Measurements from ENCODE around the gene PI4KA. TPM values are rescaled to one million over a fixed set of nuclear protein-coding genes. Genes with fewer than 3 reads are reported as not detected.
"Not testable (repeated sequence)": the region's sequence is repeated elsewhere in the genome, so short reads cannot be mapped to it uniquely, and the experiment has no call there.

PI4KA gene
- total RNA-seq, 2 experiments from 2014 or later = 84.5 to 99.6 TPM

DNA sequence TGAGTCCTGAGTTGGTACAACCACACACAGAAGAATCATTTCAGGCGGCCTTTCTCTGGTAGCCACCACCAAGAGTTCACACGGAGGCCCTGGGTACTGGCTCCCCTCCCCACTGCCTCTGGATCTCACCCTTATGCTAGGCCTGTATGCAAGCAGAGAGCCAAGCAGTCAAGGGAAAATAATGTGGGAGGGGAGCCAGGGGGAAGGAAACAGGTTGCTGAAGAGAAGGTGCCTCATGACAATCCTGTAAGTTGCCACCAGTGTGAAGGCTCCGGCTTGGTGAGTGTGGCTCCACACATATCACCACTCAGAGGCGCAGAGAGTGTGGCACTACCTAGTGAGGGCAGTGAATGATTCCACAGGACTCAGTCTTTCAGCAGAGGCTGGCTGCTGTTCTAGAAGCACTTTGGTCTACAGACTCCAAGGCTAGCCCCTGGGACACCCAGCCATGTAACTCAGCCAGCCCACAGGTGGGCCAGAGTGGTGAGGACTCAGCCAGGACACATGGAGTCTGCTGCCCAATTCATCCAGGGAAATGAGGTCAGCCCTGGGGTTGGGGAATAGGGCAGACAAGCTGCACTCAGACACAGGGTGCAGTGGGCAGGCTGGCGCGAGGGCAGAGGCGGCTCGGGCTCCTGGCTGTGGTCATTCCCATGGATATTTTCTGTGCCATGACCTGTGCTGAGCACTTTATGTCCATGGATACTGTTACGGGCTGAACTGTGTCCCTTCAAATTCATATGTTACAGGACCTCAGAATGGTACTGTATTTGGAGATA lies 133.7 kb downstream of the PI4KA start:
- no peak for ATAC-seq
- H3K4me3 Mint-ChIP-seq = no peak overlapping the region
- no peaks in the 10 kb centered on the region for H3K27me3 Mint-ChIP-seq
- no peaks in the 10 kb centered on the region for H3K9me3 Mint-ChIP-seq (ENCODE audit: low read depth)
- no peak for DNase-seq
- H3K36me3 Mint-ChIP-seq = peaks cover 11% of the 10 kb centered on the region
- CTCF ChIA-PET = no interaction called here
- no peaks in the 10 kb centered on the region for H3K4me1 Mint-ChIP-seq
- no peak overlapping the region for H3K27ac Mint-ChIP-seq

- DNase-seq (no peak), ATAC-seq (no peak)
- Mint-ChIP-seq H3K27me3 (no peaks in the 10 kb centered on the region), H3K4me1 (no peaks in the 10 kb centered on the region), H3K9me3 (ENCODE audit: low read depth) (no peaks in the 10 kb centered on the region), H3K27ac (no peak overlapping the region), H3K36me3 (peaks cover 4% of the 10 kb centered on the region), H3K4me3 (no peak overlapping the region)
- CTCF ChIA-PET = interaction anchor here (1.3 kb wide), 1 partner anchor 116 kb away, joined by 4 read pairs; no protein-coding TSS in a partner anchor
Measured at GRCh38 chr22:20721409-20722218, 137.0 kb downstream of the PI4KA start.

DNA sequence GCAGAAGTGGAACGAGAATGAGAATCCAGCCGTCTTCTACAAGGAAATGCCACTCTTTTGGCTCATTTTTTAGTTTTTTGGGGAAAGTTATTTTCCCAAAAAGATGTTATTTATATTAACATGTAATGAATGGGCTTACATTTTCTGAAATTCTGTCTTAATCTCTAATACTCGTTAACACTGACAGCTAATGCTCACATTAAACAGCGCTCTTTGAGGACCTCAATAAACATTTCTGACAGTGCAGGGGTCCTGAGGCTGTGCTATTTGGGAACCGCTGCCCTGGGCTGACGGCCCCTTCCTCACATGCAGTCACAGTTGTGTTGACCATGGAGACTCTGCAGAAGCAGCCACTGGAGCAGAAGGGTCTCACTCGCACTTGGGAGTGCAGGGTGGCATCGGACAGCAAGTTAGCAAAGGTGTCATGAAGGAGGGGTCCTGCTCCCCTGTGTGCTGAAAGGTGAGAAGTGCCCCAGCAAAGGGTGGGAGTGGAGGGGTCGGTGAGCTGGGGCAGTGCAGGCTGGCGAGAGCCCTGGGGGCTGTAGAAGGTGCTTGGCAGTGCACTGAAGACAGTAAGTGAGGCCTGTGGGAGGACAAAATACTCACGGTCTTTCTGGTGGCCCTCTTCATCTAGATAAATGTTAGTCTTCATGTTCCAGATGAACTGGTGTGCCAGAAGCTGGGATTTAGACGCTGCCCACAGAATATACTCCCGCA lies 137.8 kb downstream of the PI4KA start:
- Mint-ChIP-seq H3K4me1 (no peaks in the 10 kb centered on the region), H3K9me3 (ENCODE audit: low read depth) (no peaks in the 10 kb centered on the region), H3K36me3 (peaks cover 4% of the 10 kb centered on the region), H3K27ac (no peak overlapping the region), H3K4me3 (no peak overlapping the region), H3K27me3 (no peaks in the 10 kb centered on the region)
- CTCF ChIA-PET = interaction anchor here (1.3 kb wide), 1 partner anchor 115 kb away, joined by 4 read pairs; no protein-coding TSS in a partner anchor
- ATAC-seq (no peak), DNase-seq (no peak)

DNA sequence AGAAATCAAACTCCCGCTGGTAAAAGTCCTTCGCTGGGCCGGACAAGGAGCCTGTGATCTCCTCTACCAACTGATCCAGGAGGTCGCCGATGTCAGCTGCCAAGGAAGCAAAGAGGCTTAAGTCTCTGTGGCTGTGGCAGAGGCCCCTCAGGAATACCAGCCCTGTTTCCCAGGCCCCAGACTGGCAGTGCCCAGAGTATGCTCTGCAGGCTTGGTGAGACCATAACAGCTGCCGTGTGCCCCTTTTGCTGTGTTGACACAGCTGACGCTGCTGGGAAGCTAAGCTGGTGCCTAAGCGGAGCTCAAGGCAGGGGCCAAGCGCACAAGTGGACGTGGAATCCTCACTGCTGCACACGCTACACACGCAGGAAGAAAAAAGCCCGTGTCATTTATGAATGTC lies 139.9 kb downstream of the PI4KA start:
- H3K36me3 Mint-ChIP-seq; H3K4me1 Mint-ChIP-seq; CTCF ChIA-PET; H3K27me3 Mint-ChIP-seq; DNase-seq; H3K4me3 Mint-ChIP-seq; ATAC-seq; H3K27ac Mint-ChIP-seq; H3K9me3 Mint-ChIP-seq (ENCODE audit: low read depth): not testable (repeated sequence)

GRCh38 chr22:20717981-20718380 lies 140.6 kb downstream of the PI4KA start:
- H3K4me1 Mint-ChIP-seq; H3K36me3 Mint-ChIP-seq; DNase-seq; H3K9me3 Mint-ChIP-seq (ENCODE audit: low read depth); H3K27ac Mint-ChIP-seq; CTCF ChIA-PET; H3K4me3 Mint-ChIP-seq; ATAC-seq; H3K27me3 Mint-ChIP-seq: not testable (repeated sequence)

- H3K4me3 Mint-ChIP-seq; CTCF ChIA-PET; H3K27ac Mint-ChIP-seq; H3K9me3 Mint-ChIP-seq (ENCODE audit: low read depth); H3K27me3 Mint-ChIP-seq; ATAC-seq; H3K36me3 Mint-ChIP-seq; DNase-seq; H3K4me1 Mint-ChIP-seq: not testable (repeated sequence)
Measured at GRCh38 chr22:20717213-20717866, 141.3 kb downstream of the PI4KA start.

- ATAC-seq; H3K4me1 Mint-ChIP-seq; DNase-seq; H3K4me3 Mint-ChIP-seq; H3K27me3 Mint-ChIP-seq; CTCF ChIA-PET; H3K36me3 Mint-ChIP-seq; H3K27ac Mint-ChIP-seq; H3K9me3 Mint-ChIP-seq (ENCODE audit: low read depth): not testable (repeated sequence)
Measured at GRCh38 chr22:20713116-20713515, 145.5 kb downstream of the PI4KA start.

DNA sequence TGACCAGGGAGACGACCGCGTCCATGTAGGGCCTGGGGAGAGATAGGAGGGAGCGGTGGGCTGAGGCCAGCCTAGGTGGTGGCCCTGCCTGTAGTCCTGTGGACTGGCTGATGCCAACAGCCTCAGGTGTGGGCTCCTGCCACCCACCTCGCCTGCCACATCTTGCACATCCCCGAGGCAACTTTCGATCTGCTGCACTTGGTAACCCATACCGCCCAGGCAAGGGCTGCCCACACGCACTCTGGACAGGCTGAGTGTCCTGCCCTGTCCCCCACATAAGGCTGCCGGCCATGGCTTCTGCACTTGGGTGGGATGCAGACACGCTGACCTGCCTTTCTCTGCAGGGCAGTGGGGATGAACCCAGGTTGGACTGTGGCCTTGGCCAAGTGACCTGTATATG lies 148.6 kb downstream of the PI4KA start:
- CTCF ChIA-PET = not testable (repeated sequence)

GRCh38 chr22:20707549-20708118 lies 151.0 kb downstream of the PI4KA start:
- ATAC-seq; H3K4me3 Mint-ChIP-seq; H3K36me3 Mint-ChIP-seq; H3K27ac Mint-ChIP-seq; H3K9me3 Mint-ChIP-seq (ENCODE audit: low read depth); CTCF ChIA-PET; H3K4me1 Mint-ChIP-seq; DNase-seq: not testable (repeated sequence)
- peaks cover 12% of the 10 kb centered on the region for H3K27me3 Mint-ChIP-seq

More for the DNA sequence above, 148.6 kb downstream of the PI4KA start:
- not testable (repeated sequence) for H3K27ac Mint-ChIP-seq; DNase-seq; ATAC-seq; H3K27me3 Mint-ChIP-seq; H3K36me3 Mint-ChIP-seq; H3K4me1 Mint-ChIP-seq; H3K9me3 Mint-ChIP-seq (ENCODE audit: low read depth); H3K4me3 Mint-ChIP-seq

DNA sequence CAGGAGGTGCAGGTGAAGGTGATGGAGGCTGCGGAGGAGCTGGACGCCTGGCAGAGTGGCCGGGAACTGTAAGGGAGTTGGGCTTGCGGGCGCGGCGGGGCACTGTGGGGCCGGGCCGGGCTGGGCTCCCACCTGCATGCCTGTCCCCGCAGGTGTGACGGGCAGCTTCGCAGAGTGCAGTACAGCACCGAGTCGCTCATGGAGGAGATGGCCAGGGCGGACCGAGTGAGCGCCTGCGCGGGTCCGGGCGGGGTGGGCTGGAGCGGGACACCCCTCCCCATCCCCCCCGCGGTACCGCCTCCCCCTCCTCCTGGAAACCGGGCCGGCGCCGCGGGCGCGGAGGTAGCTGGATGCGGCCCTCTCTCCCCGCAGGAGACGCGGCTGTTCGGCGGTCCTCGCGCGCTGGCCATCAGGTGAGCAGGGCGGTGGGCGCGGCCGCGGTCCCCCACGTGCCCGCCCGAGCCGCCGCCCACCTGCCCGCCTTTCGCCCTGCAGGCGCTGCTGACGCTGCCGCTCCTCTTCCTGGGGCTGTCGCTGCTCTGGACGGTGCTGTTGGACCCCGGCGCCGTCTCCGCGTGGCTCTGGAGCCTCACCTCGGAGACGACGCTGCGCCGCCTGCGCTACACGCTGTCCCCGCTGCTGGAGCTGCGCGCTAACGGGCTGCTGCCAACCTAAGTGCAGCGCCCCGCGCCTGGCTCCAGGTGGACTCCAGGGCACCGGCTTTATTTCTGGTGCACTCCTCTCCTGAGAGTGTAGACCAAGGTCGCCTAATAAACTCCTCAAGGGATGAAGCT lies 154.6 kb downstream of the PI4KA start:
- H3K27ac Mint-ChIP-seq; H3K9me3 Mint-ChIP-seq (ENCODE audit: low read depth); H3K36me3 Mint-ChIP-seq; ATAC-seq; DNase-seq: not testable (repeated sequence)
- CTCF ChIA-PET = interaction anchor here (1.1 kb wide), 1 partner anchor 78 kb away, joined by 3 read pairs; no protein-coding TSS in a partner anchor
- H3K4me3 Mint-ChIP-seq = peak overlapping the region; percentile 52
- H3K4me1 Mint-ChIP-seq = peaks cover 12% of the 10 kb centered on the region
- peaks cover 14% of the 10 kb centered on the region for H3K27me3 Mint-ChIP-seq

GRCh38 chr22:20703414-20703806 lies 155.2 kb downstream of the PI4KA start:
- peaks cover 12% of the 10 kb centered on the region for H3K4me1 Mint-ChIP-seq
- ATAC-seq = peak; percentile 37
- not testable (repeated sequence) for H3K36me3 Mint-ChIP-seq; H3K9me3 Mint-ChIP-seq (ENCODE audit: low read depth); H3K27ac Mint-ChIP-seq; DNase-seq
- peak overlapping the region; percentile 95 for H3K4me3 Mint-ChIP-seq
- peaks cover 14% of the 10 kb centered on the region for H3K27me3 Mint-ChIP-seq
- CTCF ChIA-PET = interaction anchor here (0.7 kb wide), 1 partner anchor 139 kb away, joined by 3 read pairs; no protein-coding TSS in a partner anchor
